Progenitor cell of endocrine pancreas (in vitro differentiated cells): ENCODE measurements around the gene SCN1B. TPM values are rescaled to one million over a fixed set of nuclear protein-coding genes. Genes with fewer than 3 reads are reported as not detected.

Experiments
- DNase-seq: peaks from one replicate; pipeline ENCODE4 v3.0.0; 2021; ENCODE audit warnings: low spot score; ENCODE audit not compliant: unreplicated experiment
- H3K27ac Mint-ChIP-seq: 2 replicates; pipeline ENCODE4 v1.8.0; 2021; ENCODE audit warnings: mild to moderate bottlenecking, moderate library complexity, mixed read lengths
- H3K27me3 Mint-ChIP-seq: 2 replicates; pipeline ENCODE4 v1.8.0; 2021; ENCODE audit warnings: mixed read lengths
- H3K36me3 Mint-ChIP-seq: 2 replicates; pipeline ENCODE4 v1.8.0; 2022; ENCODE audit warnings: mixed read lengths; ENCODE audit not compliant: insufficient read depth
- H3K4me1 Mint-ChIP-seq: 2 replicates; pipeline ENCODE4 v1.8.0; 2021; ENCODE audit warnings: low read depth, mixed read lengths
- H3K4me3 Mint-ChIP-seq: 2 replicates; pipeline ENCODE4 v1.8.0; 2021; ENCODE audit warnings: low read depth, mild to moderate bottlenecking, moderate library complexity, mixed read lengths
- H3K9me3 Mint-ChIP-seq: 2 replicates; pipeline ENCODE4 v1.8.0; 2021; ENCODE audit warnings: low read depth, mixed read lengths
- CTCF ChIP-seq: fragments of 200-600 bp; sonication (generic); IDR thresholded peaks from one replicate; pipeline ENCODE4 v1.5.0; 2021; ENCODE audit warnings: antibody characterized with exemption, mild to moderate bottlenecking; ENCODE audit not compliant: unreplicated experiment
- total RNA-seq: library from RNA; stranded (reverse); gene quantifications from 2 replicates; pipeline ENCODE4 v1.2.1, GENCODE V29; 2021

The SCN1B gene
- total RNA-seq, 1 donor from 2014 or later, result 1.7 TPM

GRCh38 chr19:35041548-35042055 lies 11.3 kb downstream of the SCN1B start, which contains the start of gene HPN:
HPN (plus strand) TSS chr19:35041721; CDS start chr19:35042507, 786 bp downstream.
- Mint-ChIP-seq H3K27ac (peak within 1 kb of the TSS; percentile 96), H3K9me3 (no peaks in the 10 kb centered on the region), H3K4me1 (peaks cover 33% of the 10 kb centered on the region), H3K4me3 (peak within 1 kb of the TSS; percentile 73), H3K27me3 (no peaks in the 10 kb centered on the region), H3K36me3 (no peaks in the 10 kb centered on the region)
- TF ChIP-seq CTCF, result no peak
- DNase-seq, result peak; percentile 68

- Mint-ChIP-seq H3K27me3 (no peaks in the 10 kb centered on the region), H3K4me1 (peaks cover 34% of the 10 kb centered on the region), H3K36me3 (no peaks in the 10 kb centered on the region), H3K27ac (peak overlapping the region; percentile 95), H3K4me3 (peak overlapping the region; percentile 73), H3K9me3 (no peaks in the 10 kb centered on the region)
- no peak for DNase-seq
- TF ChIP-seq CTCF, result no peak
These were observed 11.9 kb downstream of the SCN1B start for GRCh38 chr19:35042056-35042730.

GRCh38 chr19:35042954-35043604 lies 12.8 kb downstream of the SCN1B start:
- DNase-seq, result no peak
- Mint-ChIP-seq H3K4me3 (peak overlapping the region; percentile 73), H3K4me1 (peaks cover 37% of the 10 kb centered on the region), H3K36me3 (no peaks in the 10 kb centered on the region), H3K9me3 (no peaks in the 10 kb centered on the region), H3K27me3 (no peaks in the 10 kb centered on the region), H3K27ac (peak overlapping the region; percentile 95)
- TF ChIP-seq CTCF, result no peak

GRCh38 chr19:35043906-35044305 lies 13.6 kb downstream of the SCN1B start:
- H3K4me3 Mint-ChIP-seq, result peak overlapping the region; percentile 24
- H3K27me3 Mint-ChIP-seq, result no peaks in the 10 kb centered on the region
- H3K27ac Mint-ChIP-seq, result peak overlapping the region; percentile 67
- no peaks in the 10 kb centered on the region for H3K36me3 Mint-ChIP-seq
- no peaks in the 10 kb centered on the region for H3K9me3 Mint-ChIP-seq
- DNase-seq, result no peak
- no peak for TF ChIP-seq CTCF
- H3K4me1 Mint-ChIP-seq, result peaks cover 38% of the 10 kb centered on the region

- H3K9me3 Mint-ChIP-seq, result no peaks in the 10 kb centered on the region
- peak overlapping the region; percentile 67 for H3K27ac Mint-ChIP-seq
- DNase-seq, result peak; percentile 61
- peaks cover 36% of the 10 kb centered on the region for H3K4me1 Mint-ChIP-seq
- no peaks in the 10 kb centered on the region for H3K36me3 Mint-ChIP-seq
- TF ChIP-seq CTCF, result peak; percentile 96
- peak overlapping the region; percentile 10 for H3K4me3 Mint-ChIP-seq
- no peaks in the 10 kb centered on the region for H3K27me3 Mint-ChIP-seq
These were observed 14.2 kb downstream of the SCN1B start for GRCh38 chr19:35044317-35045117.
